G401 (cell line): Measurements from ENCODE around the gene ZNF165. TPM values are rescaled to one million over a fixed set of nuclear protein-coding genes. Genes with fewer than 3 reads are reported as not detected.
"Not testable (repeated sequence)": the region's sequence is repeated elsewhere in the genome, so short reads cannot be mapped to it uniquely, and the experiment has no call there.

Experiments
- DNase-seq: peaks from one replicate; pipeline ENCODE4 v3.0.0-alpha.2; 2015; ENCODE audit warnings: low spot score
- in situ Hi-C: cut with HindIII; loops from 2 replicates; pipeline ENCODE4 v1.10.0; 2016; ENCODE audit warnings: low sequenced_read_pairs, mixed read lengths
- total RNA-seq: library from RNA; depleted of rRNA; stranded (reverse); fragments of >200 nt; shearing (Covaris generic); gene quantifications from 2 replicates; pipeline ENCODE4 v1.2.3, GENCODE V29; 2014; rRNA removed

The ZNF165 gene
- 2.2 and 2.7 TPM in 2 replicates for total RNA-seq

GRCh38 chr6:28080381-28080630 lies at the start of gene ZNF165:
Gene ZNF165, plus strand, starts transcription at chr6:28080568. Its CDS starts 4,913 bp downstream, at chr6:28085481.
- DNase-seq, in situ Hi-C loops: not testable (repeated sequence)

GRCh38 chr6:28053584-28053983 lies 26.8 kb upstream of the ZNF165 start:
- no peak for DNase-seq
- in situ Hi-C loops: no loop called here

- in situ Hi-C loops: no loop called here
- DNase-seq: no peak
Measured at GRCh38 chr6:28060405-28060804, 20.0 kb upstream of the ZNF165 start.

DNA sequence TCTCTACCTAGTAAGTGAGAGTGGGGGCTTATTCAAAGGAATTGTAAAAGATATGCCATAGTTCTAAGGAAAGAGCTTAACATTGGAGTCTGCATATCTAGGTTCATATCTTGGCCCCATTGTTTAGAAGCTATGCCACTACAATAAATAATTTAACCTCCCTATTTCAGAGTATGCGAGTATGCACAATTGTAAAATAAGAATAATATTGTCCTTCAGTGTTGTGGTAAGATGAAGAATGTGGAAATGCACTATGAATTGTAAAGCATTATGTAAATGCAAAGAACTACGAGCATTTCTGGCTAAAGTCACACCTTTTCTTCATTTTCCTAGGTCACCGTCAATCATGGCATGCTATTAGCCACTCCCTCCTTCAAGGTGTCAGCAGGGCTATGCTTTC lies 16.1 kb upstream of the ZNF165 start:
- in situ Hi-C loops: no loop called here
- no peak for DNase-seq

GRCh38 chr6:28068067-28068466 lies 12.3 kb upstream of the ZNF165 start:
- in situ Hi-C loops: no loop called here
- DNase-seq: no peak

DNA sequence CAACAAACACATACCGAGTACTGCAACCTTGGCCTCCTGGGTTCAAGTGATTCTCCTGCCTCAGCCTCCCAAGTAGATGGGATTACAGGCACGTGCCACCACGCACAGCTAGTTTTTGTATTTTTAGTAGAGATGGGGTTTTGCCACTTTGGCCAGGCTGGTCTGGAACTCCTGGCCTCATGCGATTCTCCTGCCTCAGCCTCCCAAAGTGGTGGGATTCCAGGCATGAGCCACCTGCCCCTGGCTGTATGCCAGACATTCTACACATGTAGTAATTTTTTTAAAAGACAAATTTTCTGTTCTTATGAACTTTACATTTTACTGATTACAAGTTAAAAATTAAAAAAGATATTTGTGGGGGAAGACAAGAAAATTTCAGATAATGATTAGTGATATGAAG lies 9.4 kb upstream of the ZNF165 start:
- DNase-seq, in situ Hi-C loops: not testable (repeated sequence)

- in situ Hi-C loops: no loop called here
- DNase-seq: no peak
Measured at GRCh38 chr6:28078050-28078449, 2.3 kb upstream of the ZNF165 start.

GRCh38 chr6:28078836-28079235 lies 1.5 kb upstream of the ZNF165 start:
- in situ Hi-C loops: no loop called here
- no peak for DNase-seq

DNA sequence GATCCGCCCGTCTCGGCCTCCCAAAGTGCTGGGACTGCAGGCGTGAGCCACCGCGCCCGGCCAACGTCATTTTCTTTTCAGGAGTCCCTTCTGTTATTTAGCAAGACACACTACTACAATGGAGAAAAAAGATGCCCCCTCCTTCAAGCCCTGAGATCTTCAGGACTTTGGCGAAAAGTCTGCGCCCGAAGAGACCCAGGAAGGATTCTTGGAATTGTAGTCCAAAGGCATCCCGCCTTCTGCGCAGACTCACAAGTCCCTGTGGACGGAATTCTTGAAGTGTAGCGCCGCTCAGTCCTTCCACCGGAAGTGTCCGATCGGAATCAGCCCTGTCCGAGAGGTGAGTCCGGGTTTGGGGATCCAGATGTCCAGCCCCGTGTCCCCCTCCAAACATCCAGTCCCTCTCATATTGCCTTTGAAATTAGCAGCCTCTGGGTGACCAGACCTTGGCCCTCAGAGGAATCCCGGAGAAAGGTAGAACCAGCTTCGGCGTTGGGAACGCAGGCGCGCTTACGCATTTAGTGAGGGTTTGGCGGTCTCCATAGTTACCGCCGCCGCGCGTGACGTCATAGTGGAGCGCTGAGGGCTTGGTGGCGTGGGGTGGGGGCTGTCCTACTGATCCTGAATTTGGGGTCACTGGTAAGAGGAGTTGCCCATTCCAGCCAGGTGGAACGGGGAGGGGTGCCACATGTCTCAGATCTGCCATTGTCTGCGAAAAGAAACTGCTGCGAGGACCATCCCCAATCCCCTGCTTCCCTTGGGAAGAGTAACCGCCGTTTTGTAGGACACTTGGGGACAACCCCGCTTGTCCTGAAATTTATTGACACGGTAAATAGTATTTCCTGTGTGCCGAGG lies 490 bp downstream of the ZNF165 start:
- in situ Hi-C loops: no loop called here
- DNase-seq: peak; percentile 94

DNA sequence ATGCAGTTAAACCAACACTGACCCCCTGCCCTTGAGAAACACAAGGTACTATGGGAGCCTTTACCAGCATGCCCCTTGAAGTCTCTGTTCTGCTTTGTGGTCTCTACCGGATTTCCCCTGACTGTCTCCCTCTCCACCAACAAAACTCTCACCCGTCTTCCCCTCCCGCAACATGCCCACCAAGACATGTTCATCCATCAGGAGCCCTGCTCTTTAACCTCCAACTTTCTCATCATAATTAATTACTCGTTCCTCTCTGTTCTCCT lies 1.1 kb downstream of the ZNF165 start:
- DNase-seq: no peak
- in situ Hi-C loops: no loop called here

DNA sequence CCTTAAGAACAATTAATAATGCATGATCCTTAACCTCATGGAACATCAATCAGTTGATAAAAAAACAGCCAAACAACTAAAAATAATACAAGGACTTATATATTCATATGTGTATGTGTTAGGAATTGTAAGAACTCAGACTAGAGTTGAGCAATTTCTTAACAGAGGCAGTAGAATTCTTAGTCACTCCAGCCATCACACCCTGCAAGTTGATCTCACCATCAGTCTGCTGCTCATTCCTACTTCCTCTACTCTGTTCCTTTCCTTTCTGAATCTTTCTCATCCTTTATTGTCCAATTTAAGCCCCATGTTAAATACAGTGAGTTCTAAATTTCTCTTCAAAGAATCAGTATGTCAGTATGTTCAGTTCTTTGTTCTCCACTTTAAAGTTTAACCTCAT lies 2.6 kb downstream of the ZNF165 start:
- in situ Hi-C loops: no loop called here
- no peak for DNase-seq

GRCh38 chr6:28089054-28089453 lies 8.7 kb downstream of the ZNF165 start:
- in situ Hi-C loops: no loop called here
- no peak for DNase-seq

- no peak for DNase-seq
- in situ Hi-C loops: no loop called here
Measured at GRCh38 chr6:28090917-28091586, 10.7 kb downstream of the ZNF165 start.

- DNase-seq, in situ Hi-C loops: not testable (repeated sequence)
Measured at GRCh38 chr6:28102222-28102621, 21.9 kb downstream of the ZNF165 start.

DNA sequence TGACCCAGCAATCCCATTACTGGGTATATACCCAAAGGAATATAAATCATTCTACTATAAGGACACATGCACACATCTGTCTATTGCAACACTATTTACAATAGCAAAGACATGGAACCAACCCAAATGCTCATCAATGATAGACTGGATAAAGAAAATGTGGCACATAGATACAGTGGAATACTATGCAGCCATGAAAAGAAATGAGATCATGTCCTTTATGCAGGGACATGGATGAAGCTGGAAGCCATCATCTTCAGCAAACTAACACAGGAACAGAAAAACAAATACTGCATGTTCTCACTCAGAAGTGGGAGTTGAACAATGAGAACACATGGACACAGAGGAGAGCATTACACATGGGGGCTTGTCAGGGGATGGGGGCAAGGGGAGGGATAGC lies 22.3 kb downstream of the ZNF165 start:
- DNase-seq, in situ Hi-C loops: not testable (repeated sequence)

DNA sequence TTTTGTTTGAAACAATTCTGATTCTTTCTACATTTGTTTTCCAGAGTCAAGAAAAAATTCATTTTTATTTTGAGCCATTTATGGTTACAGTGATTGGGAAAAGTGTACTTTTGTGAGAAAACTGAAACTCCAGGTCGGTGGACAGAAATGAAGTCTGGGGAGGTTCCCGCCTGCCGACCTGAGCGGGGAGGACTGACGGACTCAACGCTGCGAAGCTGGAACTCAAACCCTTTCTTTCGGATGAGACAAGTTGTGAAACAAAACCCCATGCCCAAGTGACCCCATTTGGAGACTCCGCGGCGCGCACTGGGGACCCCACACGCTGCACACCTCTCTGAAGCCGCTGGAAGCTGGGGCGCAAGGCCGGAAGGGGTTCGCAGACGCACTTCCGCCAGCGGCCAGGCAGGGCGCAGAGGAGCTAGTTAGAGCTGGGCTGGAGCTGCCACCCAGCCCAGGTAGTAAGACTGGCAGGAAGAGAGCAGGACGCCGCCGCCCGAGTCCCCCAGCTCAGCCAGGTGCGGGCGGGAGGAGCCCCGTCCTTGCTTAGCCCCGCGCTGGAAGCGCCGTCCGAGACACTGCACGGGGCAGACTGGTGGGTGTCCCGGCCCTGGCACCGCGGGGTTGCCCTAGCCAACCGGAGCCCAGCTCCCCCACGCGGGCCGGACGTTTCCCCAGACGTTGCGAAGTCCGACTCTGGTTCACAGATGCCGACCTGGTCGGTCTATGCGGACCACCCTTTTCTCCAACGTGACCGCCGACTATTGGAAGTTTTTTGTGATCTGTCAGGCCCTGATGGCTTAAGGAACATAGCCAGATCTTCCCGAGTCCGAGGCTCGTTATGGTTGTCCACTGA lies 24.2 kb downstream of the ZNF165 start:
- in situ Hi-C loops: no loop called here
- DNase-seq: peak; percentile 91

DNA sequence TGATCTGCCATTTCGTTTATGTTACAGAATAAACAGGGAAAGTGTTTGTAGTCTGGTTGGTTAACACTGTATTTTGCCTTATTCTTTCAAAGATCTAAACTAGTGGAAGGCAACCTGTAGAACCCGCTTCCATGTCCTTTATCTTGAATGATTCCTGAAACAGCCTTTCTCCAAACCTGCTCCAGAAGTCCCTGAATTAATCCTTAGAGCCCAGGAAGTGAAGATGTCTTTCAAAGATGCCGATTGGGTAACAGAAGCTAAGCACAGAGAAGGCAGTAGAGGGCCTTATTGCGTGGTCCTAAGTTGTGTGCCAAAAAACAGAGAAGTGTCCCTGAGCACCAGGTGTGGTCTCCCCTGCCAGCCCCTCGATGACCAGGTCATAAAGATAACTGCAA lies 24.9 kb downstream of the ZNF165 start:
- no peak for DNase-seq
- in situ Hi-C loops: no loop called here

GRCh38 chr6:28107506-28107905 lies 27.1 kb downstream of the ZNF165 start:
- in situ Hi-C loops: no loop called here

GRCh38 chr6:28111964-28112363 lies 31.6 kb downstream of the ZNF165 start:
- no peak for DNase-seq
- in situ Hi-C loops: no loop called here

More at GRCh38 chr6:28107506-28107905, 27.1 kb downstream of the ZNF165 start:
- no peak for DNase-seq

- no peak for DNase-seq
- in situ Hi-C loops: no loop called here
Measured at GRCh38 chr6:28115799-28116198, 35.4 kb downstream of the ZNF165 start.
